Astrocyte of the cerebellum (primary cell): ENCODE data around the gene GIMAP5.

Source experiments
- DNase-seq: peaks from one replicate; pipeline ENCODE4 v3.0.0-alpha.2; 2011; ENCODE audit warnings: low read depth
- H3K4me3 ChIP-seq: 2 replicates; pipeline ENCODE4 v1.5.1; 2011; ENCODE audit warnings: mild to moderate bottlenecking, low read depth, low read length, moderate library complexity
- CTCF ChIP-seq: IDR thresholded peaks from 2 replicates; pipeline ENCODE4 v1.5.1; 2012; ENCODE audit warnings: low read length, low read depth, moderate library complexity, mild to moderate bottlenecking; ENCODE audit errors: missing control alignments
- in situ Hi-C: cut with HindIII; loops from 2 replicates; pipeline ENCODE4 v1.10.0; 2017; ENCODE audit warnings: low sequenced_read_pairs

The GIMAP5 gene

GRCh38 chr7:150739033-150739432, 1.8 kb downstream of the GIMAP5 start:
- in situ Hi-C loops, result no loop called here
- H3K4me3 ChIP-seq, result no peak overlapping the region

DNA sequence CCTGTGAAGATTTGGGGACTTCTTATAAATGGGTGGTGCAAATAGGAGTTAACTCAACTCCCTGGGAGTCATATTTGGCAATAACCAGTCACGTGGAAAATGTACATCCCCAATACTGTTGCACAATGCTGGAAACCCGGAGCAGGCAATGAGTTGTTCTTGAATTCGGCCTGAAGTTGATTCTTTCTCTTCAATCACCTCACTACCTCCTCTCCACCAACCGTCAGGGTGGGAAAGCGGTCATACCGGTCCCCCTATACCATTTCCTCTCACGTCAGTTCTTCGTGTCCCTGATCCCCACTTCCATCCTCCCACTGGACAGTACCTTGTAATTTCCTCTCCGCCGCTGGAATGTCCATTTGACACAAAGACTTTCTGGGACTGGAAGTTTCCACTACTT, 2.8 kb downstream of the GIMAP5 start:
- no peak for DNase-seq
- H3K4me3 ChIP-seq, result no peak overlapping the region
- in situ Hi-C loops, result no loop called here
- TF ChIP-seq CTCF, result no peak

More at GRCh38 chr7:150739033-150739432, 1.8 kb downstream of the GIMAP5 start:
- DNase-seq, result no peak
- TF ChIP-seq CTCF, result no peak

DNA sequence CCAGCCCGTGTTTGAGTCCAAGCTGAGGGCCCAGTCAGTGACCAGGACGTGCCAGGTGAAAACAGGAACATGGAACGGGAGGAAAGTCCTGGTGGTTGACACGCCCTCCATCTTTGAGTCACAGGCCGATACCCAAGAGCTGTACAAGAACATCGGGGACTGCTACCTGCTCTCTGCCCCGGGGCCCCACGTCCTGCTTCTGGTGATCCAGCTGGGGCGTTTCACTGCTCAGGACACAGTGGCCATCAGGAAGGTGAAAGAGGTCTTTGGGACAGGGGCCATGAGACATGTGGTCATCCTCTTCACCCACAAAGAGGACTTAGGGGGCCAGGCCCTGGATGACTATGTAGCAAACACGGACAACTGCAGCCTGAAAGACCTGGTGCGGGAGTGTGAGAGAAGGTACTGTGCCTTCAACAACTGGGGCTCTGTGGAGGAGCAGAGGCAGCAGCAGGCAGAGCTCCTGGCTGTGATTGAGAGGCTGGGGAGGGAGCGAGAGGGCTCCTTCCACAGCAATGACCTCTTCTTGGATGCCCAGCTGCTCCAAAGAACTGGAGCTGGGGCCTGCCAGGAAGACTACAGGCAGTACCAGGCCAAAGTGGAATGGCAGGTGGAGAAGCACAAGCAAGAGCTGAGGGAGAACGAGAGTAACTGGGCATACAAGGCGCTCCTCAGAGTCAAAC, 5.2 kb downstream of the GIMAP5 start:
- no peak overlapping the region for H3K4me3 ChIP-seq
- no peak for TF ChIP-seq CTCF
- no peak for DNase-seq
- in situ Hi-C loops, result no loop called here

DNA sequence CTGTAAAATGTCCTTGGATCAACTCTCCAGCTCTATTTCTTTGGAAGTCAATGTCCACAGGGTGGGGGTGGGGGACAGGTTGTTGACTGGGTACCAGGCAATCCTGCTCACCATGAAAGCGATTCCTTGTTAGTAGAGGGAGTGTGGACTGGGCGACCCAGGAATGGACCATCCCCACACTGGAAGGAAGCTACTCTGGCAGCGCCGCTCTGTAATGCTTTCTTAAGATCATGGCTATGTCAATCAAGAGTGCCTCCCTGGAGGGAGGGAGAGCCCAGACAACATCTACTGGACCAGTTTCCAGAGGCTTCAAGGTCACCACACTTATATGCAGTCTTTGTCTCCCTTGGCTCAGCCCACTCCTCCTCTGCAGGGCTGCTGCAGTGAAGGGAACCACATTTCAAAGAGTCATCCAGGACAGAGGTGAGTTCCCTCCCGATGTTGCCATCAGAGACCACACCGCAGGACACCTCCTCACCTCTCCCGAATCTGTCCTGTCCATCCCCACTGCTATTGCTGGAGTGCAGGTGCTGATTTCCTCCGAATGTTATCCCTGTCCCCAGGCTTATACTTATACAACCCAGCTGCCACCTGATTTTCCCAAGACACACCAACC, 6.9 kb downstream of the GIMAP5 start:
- no peak for TF ChIP-seq CTCF
- in situ Hi-C loops, result no loop called here
- no peak overlapping the region for H3K4me3 ChIP-seq
- no peak for DNase-seq

DNA sequence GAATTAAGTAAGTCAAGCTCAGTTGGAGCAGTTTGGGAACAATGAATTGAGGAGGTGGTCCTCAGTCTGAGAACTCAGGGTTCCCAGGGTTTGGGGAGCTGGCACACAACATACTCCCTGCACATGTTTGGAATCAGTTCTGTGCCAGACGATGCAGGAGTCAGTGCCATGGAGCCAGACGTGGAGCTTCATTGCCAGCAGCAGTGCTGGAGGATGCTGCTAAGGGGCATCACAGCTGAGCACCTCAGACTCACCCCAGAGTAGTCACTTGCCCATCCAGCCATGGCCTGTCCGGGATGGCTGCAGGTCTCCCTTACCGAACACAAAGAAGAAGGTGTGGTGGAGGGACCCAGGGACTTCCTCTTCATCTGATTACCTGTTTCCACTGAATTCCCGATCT, 7.9 kb downstream of the GIMAP5 start:
- in situ Hi-C loops, result no loop called here
- no peak for TF ChIP-seq CTCF
- H3K4me3 ChIP-seq, result no peak overlapping the region
- no peak for DNase-seq

GRCh38 chr7:150745876-150746275, 8.7 kb downstream of the GIMAP5 start:
- in situ Hi-C loops, result no loop called here
- DNase-seq, result no peak
- no peak overlapping the region for H3K4me3 ChIP-seq
- no peak for TF ChIP-seq CTCF
